HG03432 (cell line): ENCODE measurements around the gene ERP27.

ENCODE experiments used
- ATAC-seq: cut with Tn5 transposase; IDR thresholded peaks from one replicate; pipeline ENCODE4 v1.9.1; 2021; ENCODE audit warnings: mild to moderate bottlenecking, moderate library complexity; ENCODE audit not compliant: unreplicated experiment

Gene ERP27

GRCh38 chr12:14905269-14906004 is 32.9 kb downstream of the ERP27 start:
- ATAC-seq: no peak

GRCh38 chr12:14904854-14905253 is 33.5 kb downstream of the ERP27 start:
- ATAC-seq: no peak

GRCh38 chr12:14903386-14904098 is 34.8 kb downstream of the ERP27 start:
- ATAC-seq: no peak

- no peak for ATAC-seq
Measured at GRCh38 chr12:14902465-14902864, 35.9 kb downstream of the ERP27 start.

DNA sequence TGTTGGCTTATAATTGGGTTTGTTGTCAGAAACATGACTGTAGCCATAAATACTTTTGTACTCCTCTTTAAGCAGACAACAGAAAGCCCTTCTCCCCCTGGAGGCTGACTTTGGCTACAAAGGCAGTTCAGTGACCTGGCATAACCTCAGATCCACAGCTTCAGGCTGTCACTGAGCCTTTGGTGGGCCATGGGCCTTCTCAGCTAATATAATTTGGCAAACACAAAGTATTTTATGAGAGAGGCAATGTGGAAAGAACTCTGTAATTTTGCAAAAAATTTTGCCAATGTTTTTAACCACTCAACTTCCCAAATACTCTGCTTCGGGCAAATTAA is 37.1 kb downstream of the ERP27 start:
- ATAC-seq: no peak

GRCh38 chr12:14900521-14901227 is 37.7 kb downstream of the ERP27 start:
- ATAC-seq: no peak

DNA sequence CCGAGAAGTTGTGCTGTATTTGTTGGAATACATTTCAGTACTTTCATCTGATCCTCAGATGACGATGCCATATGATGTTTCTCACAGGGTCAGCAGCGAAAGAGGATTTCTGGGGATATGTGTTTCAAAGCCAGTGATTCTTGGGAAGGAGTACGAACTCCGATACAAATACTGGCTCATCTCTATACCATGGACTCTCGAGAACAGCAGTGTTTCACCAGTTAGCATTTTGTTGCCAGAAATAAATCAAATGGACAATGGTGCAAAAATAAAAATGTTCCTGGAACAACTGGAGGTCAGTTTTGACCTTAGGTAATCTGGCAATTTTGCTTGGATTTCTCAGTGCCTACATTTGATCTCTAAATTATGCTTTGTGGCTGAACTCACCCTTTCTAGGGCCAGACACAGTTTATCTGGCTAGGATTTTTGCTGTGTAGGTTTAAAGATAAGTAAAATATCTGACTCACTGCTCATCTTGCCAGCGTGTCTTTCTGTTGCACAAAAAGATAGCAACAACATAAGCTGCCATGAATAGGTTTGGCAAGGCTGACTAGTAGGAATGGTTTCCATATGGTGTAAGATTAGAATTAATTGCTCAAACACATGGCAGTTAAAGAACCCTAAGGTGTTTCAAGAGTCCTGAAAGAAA is 41.7 kb downstream of the ERP27 start:
- no peak for ATAC-seq

DNA sequence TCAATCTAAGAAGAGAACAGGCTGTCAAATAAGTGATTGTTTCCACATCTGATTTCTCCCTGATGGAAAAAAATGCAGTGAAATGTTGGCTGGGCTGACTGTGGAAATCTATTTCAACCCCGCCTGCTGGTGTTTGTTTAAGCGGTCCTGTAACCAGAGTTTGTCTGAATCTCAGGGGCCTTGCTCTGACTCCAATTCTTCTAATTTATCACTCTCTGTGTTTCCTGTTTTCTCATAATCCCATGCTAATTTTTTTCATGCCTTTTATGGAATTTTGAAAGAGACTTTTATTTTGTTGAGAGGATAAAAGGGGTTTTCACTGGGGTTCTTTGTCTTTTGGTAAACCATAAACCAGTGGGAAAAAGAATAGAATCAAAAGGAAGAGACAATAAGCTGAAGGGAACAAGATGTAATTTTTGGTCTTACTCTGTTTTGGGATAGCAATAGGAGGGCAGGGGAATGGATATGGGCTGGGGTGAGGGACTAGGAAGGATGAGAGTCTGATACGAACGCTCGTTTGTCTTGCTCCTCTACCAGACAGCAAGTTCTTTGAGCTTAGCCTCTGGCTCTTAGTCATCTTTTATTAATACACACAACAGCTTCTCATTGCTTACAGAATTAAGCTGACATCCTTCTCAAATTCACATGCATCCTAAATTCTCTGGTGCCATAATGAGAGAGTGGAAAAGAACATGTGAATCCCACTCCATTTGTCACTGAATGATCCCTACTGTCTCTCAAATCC is 44.7 kb downstream of the ERP27 start:
- ATAC-seq: no peak

DNA sequence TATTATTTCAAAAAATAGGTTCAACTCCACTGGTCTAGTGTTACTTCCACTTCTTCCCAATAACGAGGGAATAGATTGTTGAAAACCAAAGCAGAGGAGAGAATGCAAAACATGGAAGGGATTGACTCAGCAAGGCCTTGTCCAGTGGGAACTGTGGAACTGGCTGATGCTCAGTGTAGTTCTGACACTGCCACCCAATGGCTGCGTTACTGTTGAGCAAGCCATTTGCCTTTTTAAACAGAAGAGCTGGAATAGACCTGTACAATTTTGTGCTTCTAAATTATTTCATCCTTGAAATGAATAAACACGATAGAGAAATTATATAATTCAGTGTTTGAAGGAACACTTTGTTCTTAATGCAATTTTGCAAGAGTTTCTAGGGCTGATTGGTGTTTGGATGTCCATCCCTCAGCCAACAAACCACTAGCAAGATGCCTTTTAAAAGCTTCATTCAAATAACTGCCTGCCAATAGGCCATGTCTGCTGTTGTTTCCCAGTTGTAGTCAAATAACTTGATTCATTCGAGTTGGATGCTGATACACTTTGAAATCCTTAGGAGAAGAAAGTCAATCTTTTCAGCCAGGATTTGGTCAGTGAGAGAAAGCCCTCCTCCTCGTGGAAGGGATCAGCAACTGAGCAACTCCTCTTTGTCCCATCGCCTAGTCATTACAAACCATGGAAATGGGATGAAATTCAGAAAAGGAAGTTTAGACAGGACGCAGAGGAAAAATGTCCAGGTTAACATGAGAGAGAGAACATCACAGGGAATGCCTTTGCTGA is 45.4 kb downstream of the ERP27 start:
- ATAC-seq: no peak

- no peak for ATAC-seq
Measured at GRCh38 chr12:14890701-14891100, 47.6 kb downstream of the ERP27 start.

DNA sequence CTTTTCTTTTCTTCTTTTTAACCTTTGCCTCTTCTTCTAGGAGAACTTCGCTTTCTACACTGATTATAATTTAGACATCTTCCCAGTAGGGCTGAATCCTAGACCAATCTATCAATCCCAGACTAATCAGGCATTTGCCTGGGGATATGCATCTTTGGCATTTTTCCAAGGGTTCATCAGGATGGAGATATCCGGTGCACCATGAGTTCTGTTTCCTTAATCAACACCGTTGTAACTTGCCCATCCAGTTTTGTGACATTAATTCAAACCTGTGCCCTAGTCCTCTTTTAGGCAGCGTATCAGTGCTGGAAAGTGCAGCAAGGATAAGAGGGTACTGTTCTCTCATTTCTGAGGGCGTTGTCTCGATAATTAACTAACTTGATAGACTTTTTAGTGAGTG is 52.1 kb downstream of the ERP27 start:
- ATAC-seq: no peak

DNA sequence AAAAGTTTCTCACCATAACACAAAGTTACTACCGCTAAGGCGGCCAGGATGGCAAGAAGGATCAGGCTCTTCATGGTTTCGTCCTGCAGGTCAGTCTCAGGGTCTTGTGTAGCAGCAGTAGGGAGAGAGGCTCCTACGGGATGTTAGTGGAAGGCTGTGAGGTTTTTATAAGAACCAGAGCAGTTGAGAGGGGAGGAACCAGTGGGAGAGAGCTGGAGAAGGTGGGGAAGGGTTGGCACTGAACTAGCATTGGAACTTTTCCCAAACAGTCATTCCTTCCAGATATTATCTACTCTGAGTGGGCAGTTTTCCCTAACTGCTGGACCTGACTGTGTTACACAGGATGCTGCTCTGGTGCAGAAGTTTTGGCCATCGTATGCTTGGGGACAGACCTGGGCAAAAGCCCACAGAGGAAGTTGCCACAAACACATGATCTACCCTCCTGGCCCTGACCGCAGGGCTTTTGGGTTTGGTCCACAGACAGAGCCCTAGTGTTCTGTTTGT is 52.6 kb downstream of the ERP27 start, which contains the start of gene MGP:
MGP (minus strand) TSS at position 137 of the 504 bp plus-strand sequence; CDS start at position 74, 63 bp downstream.
- ATAC-seq: no peak

DNA sequence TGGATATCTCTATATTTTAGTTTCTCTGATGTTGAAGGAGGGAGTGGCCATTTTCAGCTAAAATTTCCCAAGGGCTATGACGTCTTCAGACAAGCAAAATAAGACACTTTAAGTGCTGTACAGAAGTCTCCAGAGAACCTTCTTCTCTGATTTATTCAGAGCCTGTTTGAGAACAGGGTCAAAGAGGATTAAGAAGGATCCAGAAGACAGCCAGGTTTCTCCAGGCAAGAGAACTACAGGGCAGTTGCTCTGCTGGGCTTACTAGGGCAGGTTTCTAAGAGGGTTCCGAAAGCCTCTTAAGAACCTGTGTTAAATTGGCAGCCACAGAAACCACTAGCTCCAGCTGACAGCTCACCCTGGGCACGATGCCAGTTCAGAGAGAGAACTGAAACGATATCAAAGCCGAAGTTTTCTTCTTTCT is 53.9 kb downstream of the ERP27 start:
- peak; percentile 98 for ATAC-seq

DNA sequence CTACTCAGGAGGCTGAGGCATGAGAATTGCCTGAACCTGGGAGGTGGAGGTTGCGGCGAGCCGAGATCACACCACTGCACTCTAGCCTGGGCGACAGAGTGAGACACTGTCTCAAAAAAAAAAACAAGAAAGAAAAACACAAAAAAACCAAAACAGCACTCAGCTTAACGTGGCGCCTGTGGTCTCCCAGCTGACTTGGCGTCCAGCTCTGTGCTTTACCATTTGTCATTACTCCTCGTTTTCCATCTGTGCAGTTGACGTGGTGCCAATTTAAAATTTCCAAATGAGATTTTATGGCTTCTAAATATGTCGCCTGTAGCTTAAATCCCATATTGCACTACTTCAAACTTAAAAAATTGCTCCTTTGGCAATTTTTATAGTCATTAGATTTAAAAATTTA is 54.7 kb downstream of the ERP27 start:
- ATAC-seq: no peak

- no peak for ATAC-seq
Measured at GRCh38 chr12:14880890-14881453, 57.4 kb downstream of the ERP27 start.

GRCh38 chr12:14879222-14879933 is 59.0 kb downstream of the ERP27 start:
- ATAC-seq: no peak

- ATAC-seq: no peak
Measured at GRCh38 chr12:14878488-14878887, 59.8 kb downstream of the ERP27 start.

DNA sequence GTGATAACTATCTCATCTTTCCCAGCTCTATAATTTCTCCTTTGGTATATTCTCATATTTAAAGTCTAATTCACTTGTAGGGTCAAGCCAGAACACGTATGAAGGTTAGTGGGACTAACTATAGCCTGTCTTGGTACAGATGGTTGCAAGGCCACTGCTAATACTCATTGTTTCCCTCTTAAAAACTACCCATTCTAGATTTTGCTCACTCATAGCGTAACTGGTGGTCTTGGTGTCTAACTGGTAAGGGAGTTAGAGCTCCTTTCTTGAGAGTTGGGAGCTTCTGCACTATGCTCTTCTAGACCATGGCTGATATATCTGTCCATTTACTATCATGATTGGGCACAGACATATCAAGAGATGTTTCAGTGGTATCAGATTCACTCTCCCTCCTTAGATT is 61.5 kb downstream of the ERP27 start:
- no peak for ATAC-seq

DNA sequence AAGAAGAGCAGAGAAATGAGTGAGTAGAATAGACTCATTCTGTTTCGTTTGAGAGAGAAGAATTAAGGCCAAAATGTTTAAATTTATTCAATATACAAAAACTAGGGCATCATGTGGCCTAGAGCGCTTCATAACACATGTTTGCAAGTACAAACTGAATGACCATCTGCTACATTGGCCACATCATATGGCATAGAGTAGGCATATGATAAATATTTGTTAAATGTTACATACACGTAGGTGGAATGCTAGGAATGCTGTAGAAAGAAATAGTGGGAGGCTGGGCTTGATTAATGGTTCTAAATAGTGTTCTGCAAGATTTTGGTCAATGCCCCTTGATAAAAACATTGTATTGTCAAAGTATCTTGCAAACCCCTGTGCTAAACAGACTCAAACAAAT is 63.5 kb downstream of the ERP27 start:
- no peak for ATAC-seq
